Measurements from ENCODE around the gene OBSL1.

OBSL1 gene

DNA sequence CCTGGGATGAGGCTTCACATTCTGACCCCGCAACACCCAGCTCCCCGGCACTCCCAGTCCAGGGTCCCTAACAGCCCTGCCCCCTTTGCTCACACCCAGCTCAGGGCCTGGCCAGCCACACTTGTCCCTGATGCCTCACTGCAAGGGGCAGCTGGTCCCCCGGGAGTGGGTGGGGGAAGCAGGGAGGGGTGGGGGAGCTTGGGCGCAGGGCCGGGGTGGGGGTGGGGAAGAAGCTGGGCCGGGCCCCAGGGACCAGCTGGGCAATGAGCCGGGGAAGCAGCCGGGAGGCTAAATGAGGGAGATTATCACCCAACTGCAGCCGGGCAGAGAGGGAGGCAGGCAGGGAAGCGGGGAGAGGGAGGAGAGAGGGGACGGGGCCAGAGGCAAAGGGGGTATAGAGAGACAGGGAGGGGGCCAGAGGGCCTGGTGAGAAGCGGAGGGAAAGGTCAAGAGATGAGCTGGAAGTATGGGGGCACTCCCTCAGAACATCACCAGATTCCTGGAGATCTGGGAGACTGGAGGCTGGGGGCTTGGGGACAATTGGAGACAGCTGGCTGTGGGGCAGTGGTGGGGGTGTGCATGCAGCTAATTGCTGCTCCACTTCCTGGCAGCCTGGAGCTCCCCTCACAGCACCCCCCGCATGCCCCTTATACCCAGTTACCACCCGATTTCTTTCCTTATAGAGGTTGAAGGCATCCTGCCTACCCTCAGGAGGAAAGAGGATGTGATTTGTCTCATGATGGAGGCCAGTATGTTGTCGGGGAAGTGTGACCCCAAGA lies 59.6 kb downstream of the OBSL1 start:
- no peak for DNase-seq

DNA sequence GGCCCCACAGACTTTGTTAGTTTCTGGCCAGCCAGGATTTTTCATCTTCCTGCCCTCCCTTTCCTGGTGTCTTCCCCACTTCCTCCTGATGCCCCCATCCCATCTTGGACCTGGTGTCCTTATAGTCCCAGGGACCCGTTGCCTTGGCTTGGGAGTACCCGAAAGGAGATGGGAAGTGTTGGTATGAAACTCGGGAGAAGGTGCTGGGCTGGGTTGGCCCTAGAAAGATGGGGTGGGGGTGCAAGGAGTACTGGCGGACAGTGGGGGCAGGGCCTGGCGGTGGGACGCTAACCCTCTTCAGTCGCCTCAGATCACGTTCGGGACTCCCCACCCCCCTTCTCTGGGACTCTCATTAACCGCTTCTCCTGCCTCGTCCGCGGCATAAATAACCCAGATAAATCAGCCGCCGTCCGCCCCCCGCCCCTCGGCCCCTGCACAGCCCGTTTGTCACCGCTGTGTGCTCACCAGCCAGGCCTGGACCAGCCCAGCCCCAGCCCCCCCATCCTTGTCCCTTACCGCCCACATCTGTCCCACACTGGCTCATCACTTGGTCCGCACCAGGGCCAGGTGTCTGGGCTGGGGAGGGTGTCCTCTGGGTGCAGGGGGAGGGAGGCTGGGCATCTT lies 60.7 kb downstream of the OBSL1 start:
- DNase-seq: no peak

DNA sequence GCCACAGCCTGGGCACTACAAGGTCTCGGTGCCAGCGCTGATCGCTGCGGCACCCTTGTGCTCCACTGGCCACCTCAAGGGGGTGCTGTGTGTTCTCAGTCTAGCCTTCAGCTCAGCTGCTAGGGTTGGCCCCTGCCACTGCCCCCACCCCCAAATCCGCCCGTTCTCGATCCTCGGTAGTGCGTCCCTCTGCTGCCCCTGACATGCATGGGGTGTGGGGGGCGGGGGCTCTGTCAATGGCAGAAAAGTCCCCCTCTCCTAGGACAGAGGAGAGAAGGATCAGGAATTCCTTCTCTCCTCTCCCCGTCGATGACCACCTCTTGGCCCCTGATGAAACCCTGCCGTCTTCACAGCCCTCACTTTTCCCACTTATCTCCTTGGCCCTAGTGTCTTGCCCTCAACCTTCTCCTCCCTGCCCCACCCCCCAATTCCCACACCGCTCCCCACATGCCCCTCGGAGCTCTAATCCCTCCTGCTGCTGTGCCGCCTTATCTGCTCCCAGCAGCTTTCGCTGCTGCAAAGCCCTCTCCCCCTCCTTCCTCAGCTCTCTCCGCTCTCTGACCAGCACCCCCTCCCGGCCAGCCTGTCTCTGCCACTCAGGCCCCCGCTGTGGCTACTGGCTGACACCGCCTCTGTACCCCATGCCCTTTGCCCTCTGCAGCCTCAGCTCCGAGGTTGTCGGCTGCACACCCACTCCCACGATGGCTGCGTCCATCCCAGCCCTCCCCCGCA lies 61.4 kb downstream of the OBSL1 start:
- DNase-seq: peak; percentile 48

DNA sequence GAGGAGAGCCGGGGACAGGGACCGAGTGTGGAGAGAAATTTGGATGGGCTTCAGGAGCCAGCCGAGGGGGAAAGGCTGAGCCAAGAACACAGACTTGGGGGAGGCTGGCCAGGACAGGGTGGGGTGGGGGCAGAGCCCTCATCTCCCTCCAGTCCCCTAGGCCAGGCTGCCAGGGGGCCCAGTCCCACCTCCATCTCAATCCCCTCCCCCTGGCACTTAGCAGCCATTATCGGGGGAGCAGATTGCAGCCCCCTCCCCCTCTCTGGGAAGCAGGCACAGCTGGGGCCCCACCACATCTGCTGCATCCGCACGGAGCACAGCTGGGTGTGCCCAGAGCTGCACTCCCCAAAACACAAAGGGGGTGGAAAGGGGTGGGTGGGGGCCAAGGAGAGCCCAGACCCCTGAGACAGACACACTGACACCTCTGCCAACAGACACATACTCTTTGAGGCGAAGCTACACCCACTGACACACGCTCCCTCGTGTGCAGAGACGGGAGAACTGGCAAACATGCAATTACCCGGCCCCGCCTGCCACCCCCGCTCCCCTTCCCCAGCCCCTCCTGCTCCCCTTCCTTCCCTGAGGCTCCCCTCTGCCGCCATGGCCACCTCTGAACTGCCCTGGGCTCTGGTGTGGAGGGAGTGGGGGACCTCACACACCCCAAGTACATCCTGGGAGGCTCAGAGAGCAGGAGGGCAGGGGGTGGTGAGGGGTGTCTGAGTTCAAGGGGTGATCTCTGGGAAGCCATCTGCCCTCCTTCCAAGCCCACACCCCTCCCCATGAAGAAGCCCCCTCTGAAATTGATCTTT lies 62.2 kb downstream of the OBSL1 start:
- no peak for DNase-seq

DNA sequence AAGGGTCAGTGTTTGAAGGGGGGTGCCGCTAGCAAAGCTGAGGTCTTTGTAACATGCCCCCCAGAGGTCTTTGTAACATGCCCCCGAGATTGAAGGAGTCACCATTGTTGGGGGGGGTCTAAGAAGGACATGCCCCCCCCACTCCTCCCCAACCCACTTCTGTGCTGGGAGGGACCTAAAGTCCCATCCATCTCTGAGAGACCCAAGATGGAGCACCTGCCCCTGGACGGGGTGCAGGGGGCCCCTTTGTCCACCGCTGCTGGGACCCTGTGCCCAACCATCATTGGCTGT lies 63.0 kb downstream of the OBSL1 start:
- no peak for DNase-seq

DNA sequence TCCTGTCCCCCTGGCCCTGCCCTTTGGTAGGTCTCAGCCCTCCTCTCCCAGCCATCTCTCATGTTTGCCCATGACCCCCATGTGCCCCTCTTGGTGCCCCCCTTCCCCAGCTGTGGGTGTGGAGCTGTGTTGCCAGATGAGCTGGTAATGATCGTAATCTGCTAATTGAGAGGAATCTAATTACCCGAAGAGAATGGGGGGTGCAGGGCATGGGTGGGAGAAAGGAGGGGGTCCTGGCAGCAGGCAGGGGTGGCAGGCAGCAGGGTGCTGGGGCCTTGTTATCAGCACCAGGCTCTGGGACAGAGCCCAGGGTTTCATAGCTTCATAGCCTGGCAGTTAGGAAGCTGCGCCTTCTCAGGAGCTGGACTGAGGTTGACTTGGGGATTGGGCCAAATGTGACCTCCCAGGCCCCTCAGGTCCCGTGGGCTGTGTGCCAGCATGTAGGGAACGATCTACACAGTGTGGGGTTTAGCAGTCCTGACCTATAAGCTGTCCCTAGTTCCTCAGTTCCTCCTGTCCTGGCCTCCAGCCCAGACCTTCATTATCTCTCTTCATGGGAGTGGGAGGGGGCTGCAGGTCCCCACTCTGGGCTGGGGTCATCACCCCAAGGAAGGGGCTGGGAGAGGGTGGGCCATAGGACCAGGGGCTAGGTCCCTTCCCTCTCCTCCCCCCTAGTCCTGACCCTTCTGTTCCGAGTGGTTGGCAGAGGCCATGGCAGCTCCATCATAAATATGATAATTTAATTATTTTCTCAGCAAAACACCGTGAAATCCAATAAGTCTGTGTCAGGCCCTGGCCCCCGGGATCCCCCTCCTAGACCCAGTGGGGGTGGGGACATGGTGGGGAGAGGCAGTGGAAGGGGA lies 63.5 kb downstream of the OBSL1 start:
- DNase-seq: no peak

DNA sequence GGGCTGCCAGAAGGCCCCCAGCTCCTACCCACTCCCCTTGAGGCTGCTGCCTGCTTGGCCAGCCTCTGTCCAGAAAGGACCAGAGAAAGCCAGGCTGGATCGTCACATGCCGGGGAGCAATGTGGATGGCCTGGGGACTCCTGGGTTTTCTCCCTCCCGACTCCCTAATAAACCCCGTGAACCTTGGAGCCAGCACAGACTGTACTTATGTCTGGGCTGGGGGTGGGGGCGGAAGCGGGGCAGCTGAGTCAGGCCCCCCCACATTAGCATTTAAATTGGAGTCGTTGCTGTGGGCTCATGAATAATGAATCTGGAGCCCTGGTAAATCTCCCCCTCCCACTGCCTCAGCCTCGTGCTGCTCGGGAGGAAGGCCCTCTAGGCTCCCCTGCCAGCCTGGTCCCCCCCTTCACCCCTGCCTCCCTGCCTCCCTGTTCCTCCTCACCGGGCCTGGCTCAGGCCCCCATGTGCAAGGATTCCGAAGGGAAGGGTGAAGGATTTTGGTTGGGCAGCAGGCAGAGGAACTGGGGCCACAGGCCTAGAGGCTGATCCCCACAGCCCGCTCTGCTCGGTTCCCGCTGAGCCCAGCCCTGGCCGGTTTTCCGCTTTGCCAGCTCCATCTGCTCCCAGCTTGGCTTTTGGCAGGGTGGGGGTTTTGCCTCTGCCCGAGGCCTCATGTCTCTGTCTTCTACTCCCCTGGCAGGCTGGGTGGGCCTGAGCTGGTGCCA lies 64.4 kb downstream of the OBSL1 start:
- no peak for DNase-seq

DNA sequence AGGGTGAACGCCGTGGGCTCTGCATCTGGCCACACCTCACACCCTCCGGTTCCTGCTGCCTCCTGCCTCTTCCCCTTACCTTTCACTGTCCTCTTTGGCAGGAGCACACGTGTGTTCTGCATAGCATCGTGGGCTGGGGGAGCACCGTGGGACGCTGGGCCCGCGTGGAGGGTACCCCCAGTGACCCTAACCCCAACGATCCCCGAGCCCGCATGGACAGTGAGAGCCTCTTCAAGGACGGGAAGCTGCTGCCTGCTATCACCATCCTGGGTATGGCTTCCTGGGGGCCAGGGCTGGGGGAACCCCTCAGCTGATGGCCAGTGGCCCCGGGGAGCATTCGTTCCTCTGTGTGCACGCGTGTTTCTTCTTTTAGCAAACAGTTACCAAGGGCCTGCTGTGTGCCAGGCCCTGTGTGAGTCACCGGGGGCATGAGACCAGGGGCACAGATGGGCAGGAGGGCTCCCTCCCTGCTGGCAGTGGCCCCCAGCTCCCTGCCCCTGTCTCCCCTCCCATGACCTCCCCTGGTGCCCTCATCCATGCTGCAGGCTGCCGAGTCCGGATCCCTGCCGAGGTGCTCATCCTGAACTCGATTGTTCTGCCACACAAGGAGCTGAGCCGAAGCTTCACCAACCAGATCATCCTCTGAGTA lies 65.1 kb downstream of the OBSL1 start:
- no peak for DNase-seq

DNA sequence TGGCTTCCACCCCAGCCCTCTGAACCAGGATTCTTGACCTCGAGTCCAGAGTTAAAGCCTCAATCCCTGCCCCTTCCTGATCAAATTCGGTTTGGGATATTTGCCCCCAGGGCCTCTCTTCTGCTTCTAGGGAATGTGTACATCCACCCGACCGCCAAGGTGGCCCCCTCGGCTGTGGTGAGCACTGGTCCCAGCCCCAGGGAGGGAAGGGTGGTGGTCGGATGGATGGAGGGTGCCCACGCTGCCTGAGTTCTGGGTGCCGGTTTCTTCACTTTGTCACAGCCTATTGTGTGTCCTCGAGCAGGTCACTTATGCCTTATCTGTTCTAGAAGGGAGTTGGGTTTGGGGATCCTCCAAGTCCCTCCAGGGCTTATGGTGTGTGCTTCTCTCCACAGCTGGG lies 65.8 kb downstream of the OBSL1 start:
- DNase-seq: no peak

DNA sequence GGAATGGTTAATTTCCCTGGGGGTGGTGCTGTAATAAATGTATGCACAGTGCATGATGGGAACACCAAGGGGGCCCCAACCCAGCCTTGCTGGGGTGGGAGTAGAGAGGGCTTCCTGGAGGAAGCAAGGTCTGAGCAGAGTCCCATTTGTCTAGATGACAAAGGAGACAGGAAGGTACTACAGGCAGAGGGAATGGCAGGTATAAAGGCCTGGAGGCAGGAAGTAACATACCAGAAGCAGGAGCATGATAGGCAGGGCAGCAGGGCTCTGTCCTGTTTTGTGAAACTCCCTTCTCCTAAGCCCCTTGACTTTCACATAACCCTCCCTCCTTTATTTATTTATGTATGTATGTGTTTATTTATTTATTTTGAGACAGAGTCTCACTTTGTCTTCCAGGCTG lies 68.7 kb downstream of the OBSL1 start:
- DNase-seq: no peak

DNA sequence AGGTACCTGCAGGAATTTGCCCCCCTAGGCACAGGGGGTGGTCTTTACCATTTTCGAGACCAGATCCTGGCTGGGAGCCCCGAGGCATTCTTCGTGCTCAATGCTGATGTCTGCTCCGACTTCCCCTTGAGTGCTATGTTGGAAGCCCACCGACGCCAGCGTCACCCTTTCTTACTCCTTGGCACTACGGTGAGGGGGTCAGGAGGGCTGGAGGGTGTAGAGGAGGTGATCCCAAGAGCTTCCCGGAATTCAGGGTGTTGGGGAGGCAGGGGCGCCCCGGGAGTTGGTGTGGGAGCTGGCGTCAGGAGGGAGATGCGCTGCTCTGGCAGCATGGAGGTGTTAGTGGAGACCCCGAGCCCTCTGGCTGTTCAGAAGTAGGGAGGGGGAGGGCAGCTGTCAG lies 69.5 kb downstream of the OBSL1 start:
- DNase-seq: no peak

All from fibroblast of skin of right biceps (primary cell).